DOHH2 (cell line): ENCODE measurements around the gene SH3TC2.

Experiments
- CTCF ChIP-seq: fragments of 200-600 bp; sonication (generic); IDR thresholded peaks from one replicate; pipeline ENCODE4 v1.5.1; 2014; ENCODE audit warnings: antibody characterized with exemption, mild to moderate bottlenecking, low read depth, low read length; ENCODE audit not compliant: poor library complexity, severe bottlenecking
- EZH2phosphoT487 ChIP-seq: fragments of 200-600 bp; sonication (generic); IDR thresholded peaks from 2 replicates; pipeline ENCODE4 v1.6.1; 2017; ENCODE audit warnings: borderline replicate concordance, mild to moderate bottlenecking, antibody characterized with exemption, low read length, moderate library complexity, mixed read lengths

GRCh38 chr5:149080294-149080693 is 17.4 kb upstream of the SH3TC2 start:
- no peak for TF ChIP-seq CTCF
- no peak for TF ChIP-seq EZH2phosphoT487
